HK-2 (cell line): ENCODE data around the gene PODXL.
"Not testable (repeated sequence)": the region's sequence is repeated elsewhere in the genome, so short reads cannot be mapped to it uniquely, and the experiment has no call there.

Source experiments
- DNase-seq: peaks from one replicate; pipeline ENCODE4 v3.0.0-alpha.2; 2018; ENCODE audit not compliant: unreplicated experiment

Gene PODXL

GRCh38 chr7:131495669-131496498, 60.5 kb downstream of the PODXL start:
- no peak for DNase-seq

- no peak for DNase-seq
Measured at GRCh38 chr7:131494182-131494581, 62.2 kb downstream of the PODXL start.

GRCh38 chr7:131493581-131493980, 62.8 kb downstream of the PODXL start:
- no peak for DNase-seq

- no peak for DNase-seq
Measured at GRCh38 chr7:131493081-131493480, 63.3 kb downstream of the PODXL start.

- no peak for DNase-seq
Measured at GRCh38 chr7:131489881-131490280, 66.5 kb downstream of the PODXL start.

GRCh38 chr7:131489196-131489595, 67.2 kb downstream of the PODXL start:
- DNase-seq = no peak

GRCh38 chr7:131488361-131488760, 68.1 kb downstream of the PODXL start:
- no peak for DNase-seq

- no peak for DNase-seq
Measured at GRCh38 chr7:131487217-131487616, 69.2 kb downstream of the PODXL start.

GRCh38 chr7:131486346-131486745, 70.1 kb downstream of the PODXL start:
- DNase-seq = no peak

- no peak for DNase-seq
Measured at GRCh38 chr7:131483586-131483985, 72.8 kb downstream of the PODXL start.

- no peak for DNase-seq
Measured at GRCh38 chr7:131482800-131483199, 73.6 kb downstream of the PODXL start.

GRCh38 chr7:131480384-131481315, 75.8 kb downstream of the PODXL start:
- no peak for DNase-seq

GRCh38 chr7:131476740-131477139, 79.7 kb downstream of the PODXL start:
- no peak for DNase-seq

GRCh38 chr7:131471250-131472004, 85.0 kb downstream of the PODXL start:
- DNase-seq = no peak

- DNase-seq = no peak
Measured at GRCh38 chr7:131467788-131468187, 88.6 kb downstream of the PODXL start.

GRCh38 chr7:131466735-131467365, 89.6 kb downstream of the PODXL start:
- no peak for DNase-seq

- DNase-seq = not testable (repeated sequence)
Measured at GRCh38 chr7:131462715-131463114, 93.7 kb downstream of the PODXL start.

GRCh38 chr7:131462059-131462458, 94.4 kb downstream of the PODXL start:
- no peak for DNase-seq

- no peak for DNase-seq
Measured at GRCh38 chr7:131459256-131459655, 97.2 kb downstream of the PODXL start.

- no peak for DNase-seq
Measured at GRCh38 chr7:131456338-131456737, 100.1 kb downstream of the PODXL start.

- no peak for DNase-seq
Measured at GRCh38 chr7:131455546-131455945, 100.9 kb downstream of the PODXL start.

- no peak for DNase-seq
Measured at GRCh38 chr7:131455001-131455400, 101.4 kb downstream of the PODXL start.
